ENCODE measurements around the gene IFNG-AS1.

The IFNG-AS1 gene

GRCh38 chr12:67968321-67968720, 20.9 kb upstream of the IFNG-AS1 start:
- H3K79me1 ChIP-seq (ENCODE audit: low read length): no peaks in the 10 kb centered on the region
- H3K56ac ChIP-seq (ENCODE audit: low read length): no peak overlapping the region
- no peak overlapping the region for H3K9ac ChIP-seq (ENCODE audit: low read length)
- H2BK5ac ChIP-seq (ENCODE audit: low read length): no peak overlapping the region
- H3K23ac ChIP-seq (ENCODE audit: low read length): no peak overlapping the region
- H3K79me2 ChIP-seq (ENCODE audit: control insufficient read depth, insufficient read depth, low read length): no peaks in the 10 kb centered on the region
- no peak overlapping the region for H3K4ac ChIP-seq (ENCODE audit: low read depth, low read length)
- WGBS (ENCODE audit: extremely low coverage, insufficient coverage, low lambda C conversion rate): no CpG with 5 or more reads among the region's 2 CpGs
- H4K8ac ChIP-seq (ENCODE audit: low read depth, low read length): no peak overlapping the region
- no peak overlapping the region for H3K4me3 ChIP-seq (ENCODE audit: low read length)
- H4K5ac ChIP-seq (ENCODE audit: low read length): no peak overlapping the region
- DNase-seq: no peak
- no peak overlapping the region for H3K27ac ChIP-seq (ENCODE audit: low read depth, low read length)
- H3K18ac ChIP-seq (ENCODE audit: low read length): no peak overlapping the region
- no peaks in the 10 kb centered on the region for H3K36me3 ChIP-seq (ENCODE audit: control insufficient read depth, insufficient read depth, low read length)
- H2BK15ac ChIP-seq (replicated peaks; ENCODE audit: low read depth): no peak overlapping the region
- no peaks in the 10 kb centered on the region for H3K4me1 ChIP-seq (ENCODE audit: control insufficient read depth, low read depth, low read length)
- no peak overlapping the region for H2AK5ac ChIP-seq (ENCODE audit: low read length)
- no peaks in the 10 kb centered on the region for H3K27me3 ChIP-seq (ENCODE audit: insufficient read depth, low read length, poor library complexity)
- H3K4me2 ChIP-seq (ENCODE audit: low read length): no peak overlapping the region
- no peak overlapping the region for H2BK120ac ChIP-seq (ENCODE audit: low read depth, low read length)

DNA sequence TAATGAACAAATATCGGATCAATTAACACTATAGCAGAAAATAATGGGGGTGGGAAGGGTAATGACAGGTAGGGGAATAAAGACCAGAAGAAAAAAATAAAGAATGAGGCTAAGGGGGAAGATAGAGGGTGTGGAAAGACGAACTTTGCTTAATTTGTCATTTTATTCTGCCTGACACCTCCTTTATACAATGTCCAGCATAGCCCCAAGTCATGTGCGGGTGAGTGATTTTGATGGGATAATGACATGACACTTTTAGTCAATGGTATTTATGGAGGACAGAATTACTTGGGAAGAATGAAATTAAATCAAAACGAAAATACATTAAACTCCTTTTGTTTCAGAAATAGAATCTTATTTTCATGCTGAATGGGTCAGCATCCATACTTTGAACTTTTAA, 20.5 kb upstream of the IFNG-AS1 start:
- Histone ChIP-seq H2AK5ac (ENCODE audit: low read length) (no peak overlapping the region), H3K4me1 (ENCODE audit: control insufficient read depth, low read depth, low read length) (no peaks in the 10 kb centered on the region), H3K4me3 (ENCODE audit: low read length) (no peak overlapping the region), H3K18ac (ENCODE audit: low read length) (no peak overlapping the region), H3K79me2 (ENCODE audit: control insufficient read depth, insufficient read depth, low read length) (no peaks in the 10 kb centered on the region), H3K4me2 (ENCODE audit: low read length) (no peak overlapping the region), H3K27me3 (ENCODE audit: insufficient read depth, low read length, poor library complexity) (no peaks in the 10 kb centered on the region), H3K23ac (ENCODE audit: low read length) (no peak overlapping the region), H3K36me3 (ENCODE audit: control insufficient read depth, insufficient read depth, low read length) (no peaks in the 10 kb centered on the region), H4K8ac (ENCODE audit: low read depth, low read length) (no peak overlapping the region), H3K4ac (ENCODE audit: low read depth, low read length) (no peak overlapping the region), H3K56ac (ENCODE audit: low read length) (no peak overlapping the region), H2BK15ac (replicated peaks; ENCODE audit: low read depth) (no peak overlapping the region), H3K27ac (ENCODE audit: low read depth, low read length) (no peak overlapping the region), H2BK120ac (ENCODE audit: low read depth, low read length) (no peak overlapping the region), H3K79me1 (ENCODE audit: low read length) (no peaks in the 10 kb centered on the region), H2BK5ac (ENCODE audit: low read length) (no peak overlapping the region), H4K5ac (ENCODE audit: low read length) (no peak overlapping the region), H3K9ac (ENCODE audit: low read length) (no peak overlapping the region)
- no peak for DNase-seq
- no CpG with 5 or more reads among the region's 4 CpGs for WGBS (ENCODE audit: extremely low coverage, insufficient coverage, low lambda C conversion rate)

DNA sequence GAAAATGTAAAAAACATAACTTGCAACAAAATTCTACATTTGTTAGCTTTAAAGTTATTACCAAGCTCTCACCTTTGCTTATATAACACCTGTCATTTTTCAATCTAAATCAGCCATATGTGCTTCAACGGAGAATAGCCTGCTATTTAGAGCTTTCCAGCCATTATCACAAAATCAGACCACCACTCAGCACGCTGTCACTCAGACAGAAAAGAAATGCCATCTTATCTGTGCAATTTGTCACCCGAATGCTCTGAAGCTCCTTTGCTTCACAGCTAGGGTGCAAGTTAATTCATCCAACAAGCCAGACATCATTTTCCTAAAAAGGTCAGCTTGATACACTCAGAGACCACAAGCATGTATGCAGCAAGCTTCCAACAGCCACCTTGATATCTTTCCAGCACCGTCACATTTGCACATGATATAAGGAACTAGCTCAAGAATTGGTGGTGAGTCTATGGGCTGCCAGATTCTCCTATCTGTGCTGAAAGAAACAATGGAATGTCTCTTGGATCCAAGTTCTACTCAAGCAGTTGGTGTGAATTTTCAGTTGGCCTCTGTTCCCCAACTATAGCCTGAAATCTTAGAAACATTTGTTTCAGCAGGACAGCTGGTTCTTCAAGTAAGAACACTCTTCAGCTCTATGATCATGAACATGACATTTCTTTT, 20.0 kb upstream of the IFNG-AS1 start:
- Histone ChIP-seq H3K4me1 (ENCODE audit: control insufficient read depth, low read depth, low read length) (no peaks in the 10 kb centered on the region), H3K4ac (ENCODE audit: low read depth, low read length) (no peak overlapping the region), H4K5ac (ENCODE audit: low read length) (no peak overlapping the region), H2BK5ac (ENCODE audit: low read length) (no peak overlapping the region), H2BK120ac (ENCODE audit: low read depth, low read length) (no peak overlapping the region), H4K8ac (ENCODE audit: low read depth, low read length) (no peak overlapping the region), H3K36me3 (ENCODE audit: control insufficient read depth, insufficient read depth, low read length) (no peaks in the 10 kb centered on the region), H3K23ac (ENCODE audit: low read length) (no peak overlapping the region), H3K27me3 (ENCODE audit: insufficient read depth, low read length, poor library complexity) (no peaks in the 10 kb centered on the region), H3K18ac (ENCODE audit: low read length) (peak overlapping the region; percentile 9), H2AK5ac (ENCODE audit: low read length) (no peak overlapping the region), H3K56ac (ENCODE audit: low read length) (no peak overlapping the region), H3K4me3 (ENCODE audit: low read length) (no peak overlapping the region), H3K27ac (ENCODE audit: low read depth, low read length) (no peak overlapping the region), H3K79me2 (ENCODE audit: control insufficient read depth, insufficient read depth, low read length) (no peaks in the 10 kb centered on the region), H2BK15ac (replicated peaks; ENCODE audit: low read depth) (no peak overlapping the region), H3K9ac (ENCODE audit: low read length) (no peak overlapping the region), H3K79me1 (ENCODE audit: low read length) (no peaks in the 10 kb centered on the region), H3K4me2 (ENCODE audit: low read length) (no peak overlapping the region)
- no CpG with 5 or more reads among the region's 4 CpGs for WGBS (ENCODE audit: extremely low coverage, insufficient coverage, low lambda C conversion rate)
- DNase-seq: peak; percentile 45

DNA sequence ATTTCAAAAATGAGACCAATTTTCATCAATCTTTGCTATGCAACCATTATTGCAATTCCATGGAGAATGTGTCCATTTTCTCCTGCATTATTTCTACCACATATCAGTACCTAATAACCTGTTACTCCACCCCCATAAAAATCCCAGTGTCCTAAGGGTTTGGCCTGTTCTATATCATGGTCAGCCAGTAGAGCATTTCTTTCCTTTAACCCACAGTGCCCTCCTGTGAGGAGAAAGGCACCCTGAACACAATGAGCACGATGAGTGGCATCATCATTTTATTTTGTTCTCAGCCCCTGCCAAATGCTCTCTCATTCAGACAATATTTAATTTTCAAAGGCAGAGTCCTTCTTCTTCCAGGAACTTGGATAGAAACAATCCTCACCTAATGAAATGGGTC, 11.6 kb upstream of the IFNG-AS1 start:
- peak; percentile 15 for DNase-seq
- Histone ChIP-seq H2BK5ac (ENCODE audit: low read length) (no peak overlapping the region), H3K4me2 (ENCODE audit: low read length) (no peak overlapping the region), H3K4me1 (ENCODE audit: control insufficient read depth, low read depth, low read length) (no peaks in the 10 kb centered on the region), H3K27ac (ENCODE audit: low read depth, low read length) (no peak overlapping the region), H3K18ac (ENCODE audit: low read length) (no peak overlapping the region), H4K8ac (ENCODE audit: low read depth, low read length) (no peak overlapping the region), H3K79me1 (ENCODE audit: low read length) (no peaks in the 10 kb centered on the region), H3K27me3 (ENCODE audit: insufficient read depth, low read length, poor library complexity) (no peaks in the 10 kb centered on the region), H3K36me3 (ENCODE audit: control insufficient read depth, insufficient read depth, low read length) (no peaks in the 10 kb centered on the region), H3K9ac (ENCODE audit: low read length) (no peak overlapping the region), H2BK120ac (ENCODE audit: low read depth, low read length) (no peak overlapping the region), H3K4ac (ENCODE audit: low read depth, low read length) (no peak overlapping the region), H2BK15ac (replicated peaks; ENCODE audit: low read depth) (no peak overlapping the region), H3K56ac (ENCODE audit: low read length) (no peak overlapping the region), H3K79me2 (ENCODE audit: control insufficient read depth, insufficient read depth, low read length) (no peaks in the 10 kb centered on the region), H4K5ac (ENCODE audit: low read length) (no peak overlapping the region), H3K23ac (ENCODE audit: low read length) (no peak overlapping the region), H2AK5ac (ENCODE audit: low read length) (no peak overlapping the region), H3K4me3 (ENCODE audit: low read length) (no peak overlapping the region)
- no CpG with 5 or more reads among the region's 1 CpG for WGBS (ENCODE audit: extremely low coverage, insufficient coverage, low lambda C conversion rate)

DNA sequence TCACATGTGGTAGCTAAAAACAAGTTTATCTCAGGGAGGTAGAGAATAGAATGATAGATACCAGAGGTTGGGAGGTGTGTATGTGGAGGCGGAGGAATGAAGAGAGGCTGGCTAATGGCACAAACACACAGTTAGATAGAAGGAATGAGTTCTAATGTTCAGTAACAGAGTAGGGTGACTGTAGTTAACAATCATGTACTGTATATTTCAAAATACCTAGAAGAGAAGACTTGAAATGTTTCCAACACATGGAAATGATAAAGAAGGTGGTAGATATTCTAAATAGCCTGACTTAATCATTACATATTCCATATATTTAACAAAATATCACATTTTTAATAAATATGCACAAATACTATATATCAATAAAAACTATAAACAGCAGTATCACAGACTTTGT, 8.9 kb upstream of the IFNG-AS1 start:
- Histone ChIP-seq H3K4me3 (ENCODE audit: low read length) (no peak overlapping the region), H2BK5ac (ENCODE audit: low read length) (no peak overlapping the region), H3K4me2 (ENCODE audit: low read length) (no peak overlapping the region), H2BK120ac (ENCODE audit: low read depth, low read length) (no peak overlapping the region), H2AK5ac (ENCODE audit: low read length) (no peak overlapping the region), H4K5ac (ENCODE audit: low read length) (no peak overlapping the region), H3K36me3 (ENCODE audit: control insufficient read depth, insufficient read depth, low read length) (no peaks in the 10 kb centered on the region), H4K8ac (ENCODE audit: low read depth, low read length) (no peak overlapping the region), H3K79me2 (ENCODE audit: control insufficient read depth, insufficient read depth, low read length) (no peaks in the 10 kb centered on the region), H3K4me1 (ENCODE audit: control insufficient read depth, low read depth, low read length) (no peaks in the 10 kb centered on the region), H3K18ac (ENCODE audit: low read length) (no peak overlapping the region), H3K9ac (ENCODE audit: low read length) (no peak overlapping the region), H3K23ac (ENCODE audit: low read length) (no peak overlapping the region), H3K27me3 (ENCODE audit: insufficient read depth, low read length, poor library complexity) (no peaks in the 10 kb centered on the region), H3K27ac (ENCODE audit: low read depth, low read length) (no peak overlapping the region), H3K79me1 (ENCODE audit: low read length) (no peaks in the 10 kb centered on the region), H3K56ac (ENCODE audit: low read length) (no peak overlapping the region), H2BK15ac (replicated peaks; ENCODE audit: low read depth) (no peak overlapping the region), H3K4ac (ENCODE audit: low read depth, low read length) (no peak overlapping the region)
- no peak for DNase-seq
- WGBS (ENCODE audit: extremely low coverage, insufficient coverage, low lambda C conversion rate): no CpG with 5 or more reads among the region's 1 CpG

All from mesendoderm (in vitro differentiated cells).